Measurements from ENCODE around the gene MYO5A. TPM values are rescaled to one million over a fixed set of nuclear protein-coding genes. Genes with fewer than 3 reads are reported as not detected.
"Not testable (repeated sequence)": the region's sequence is repeated elsewhere in the genome, so short reads cannot be mapped to it uniquely, and the experiment has no call there.

Gene MYO5A
- 61.1 TPM for total RNA-seq (2021; ENCODE audit: unreplicated experiment)
- 22.3 TPM for polyA plus RNA-seq (2012; ENCODE audit: insufficient read length)
- Bru-seq, nascent RNA, result percentile 76 among the genes with signal in this experiment
- BruChase-seq, experiment 1, labeled RNA remaining after a 2-hour chase, result percentile 71 among the genes with signal in this experiment
- BruChase-seq, experiment 2, labeled RNA remaining after a 6-hour chase, result percentile 79 among the genes with signal in this experiment
- long read RNA-seq, partial matches to known transcripts, result 34 of 66 reads
- long read RNA-seq, other reads (novel, unspliced or antisense), result 32 of 66 reads

DNA sequence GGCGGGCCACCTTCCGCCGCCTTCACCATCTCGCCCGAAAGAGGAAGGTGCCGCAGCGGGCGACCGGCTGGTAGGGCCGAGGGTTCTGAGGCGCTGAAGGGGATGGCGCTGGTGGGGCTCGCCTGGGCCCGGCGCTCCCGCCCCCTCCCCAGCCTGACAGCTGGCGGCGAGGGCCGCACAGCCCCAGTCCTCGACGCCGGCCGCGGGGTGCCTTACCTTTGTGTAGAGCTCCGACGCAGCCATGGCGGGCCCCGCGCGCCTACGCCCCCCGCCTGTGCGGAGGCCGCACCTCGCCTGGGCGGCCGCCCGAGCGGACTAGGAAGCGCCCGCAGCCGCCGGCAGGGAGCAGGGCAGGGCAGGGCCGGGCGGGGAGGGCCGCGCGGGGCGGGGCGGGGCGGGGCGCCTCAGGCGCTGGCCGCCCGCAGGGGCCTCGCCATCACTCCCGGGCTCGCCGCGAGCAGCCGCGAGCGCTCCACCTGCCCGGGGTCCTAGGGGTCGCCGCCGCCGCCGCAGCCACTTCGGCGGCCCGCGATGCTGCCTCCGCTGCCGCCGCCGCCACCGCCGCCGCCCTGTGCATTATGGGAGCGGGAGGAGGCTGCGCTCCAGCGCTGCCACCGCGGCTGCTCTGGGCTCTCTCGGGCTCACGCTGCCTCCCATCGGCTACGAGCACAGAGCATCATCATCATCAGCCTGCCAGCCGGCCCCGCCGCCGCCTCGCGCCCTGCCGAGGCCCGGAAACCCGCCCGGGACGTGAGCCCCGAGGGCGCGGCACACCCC, at the start of gene MYO5A:
Gene MYO5A, minus strand, starts transcription at position 317 of the 777 bp plus-strand sequence. Its CDS starts 74 bp downstream, at position 243.
- Histone ChIP-seq H3K27me3 (ENCODE audit: control insufficient read depth, insufficient read depth, low read length) (no peaks in the 10 kb centered on the region), H3K4me3 (ENCODE audit: low read depth in 2 of 2, low read length in 2 of 2) (peak within 1 kb of the TSS; percentile 77 to 79), H3K36me3 (ENCODE audit: control insufficient read depth, insufficient read depth, low read length) (no peaks in the 10 kb centered on the region), H3K4me1 (ENCODE audit: control insufficient read depth, insufficient read depth, low read length) (peaks cover 11% of the 10 kb centered on the region), H3K27ac (ENCODE audit: low read length) (peak within 1 kb of the TSS; percentile 82), H3K9me3 (ENCODE audit: control insufficient read depth, insufficient read depth, low read depth, low read length) (no peaks in the 10 kb centered on the region)
- in situ Hi-C loops (cut with HindIII; ENCODE audit: low pct_unique_long_range_greater_than_20kb, low sequenced_read_pairs) (no loop called here), intact Hi-C loops (cut with micrococcal nuclease; ENCODE audit: unreplicated experiment) (loop anchor here (10.0 kb wide), 2 partner anchors 194 to 274 kb away; no protein-coding TSS in a partner anchor)
- BruUV-seq (replicated peaks), result no TSS peak
- CTCF ChIA-PET, result interaction anchor here (0.7 kb wide), 1 partner anchor 34 kb away, joined by 3 read pairs; no protein-coding TSS in a partner anchor
- DNase-seq (ENCODE audit: low read depth, low spot score) (no peak), ATAC-seq (peak; percentile 96)
- POLR2A ChIA-PET, result no interaction called here
- TF ChIP-seq, protein P1, sequence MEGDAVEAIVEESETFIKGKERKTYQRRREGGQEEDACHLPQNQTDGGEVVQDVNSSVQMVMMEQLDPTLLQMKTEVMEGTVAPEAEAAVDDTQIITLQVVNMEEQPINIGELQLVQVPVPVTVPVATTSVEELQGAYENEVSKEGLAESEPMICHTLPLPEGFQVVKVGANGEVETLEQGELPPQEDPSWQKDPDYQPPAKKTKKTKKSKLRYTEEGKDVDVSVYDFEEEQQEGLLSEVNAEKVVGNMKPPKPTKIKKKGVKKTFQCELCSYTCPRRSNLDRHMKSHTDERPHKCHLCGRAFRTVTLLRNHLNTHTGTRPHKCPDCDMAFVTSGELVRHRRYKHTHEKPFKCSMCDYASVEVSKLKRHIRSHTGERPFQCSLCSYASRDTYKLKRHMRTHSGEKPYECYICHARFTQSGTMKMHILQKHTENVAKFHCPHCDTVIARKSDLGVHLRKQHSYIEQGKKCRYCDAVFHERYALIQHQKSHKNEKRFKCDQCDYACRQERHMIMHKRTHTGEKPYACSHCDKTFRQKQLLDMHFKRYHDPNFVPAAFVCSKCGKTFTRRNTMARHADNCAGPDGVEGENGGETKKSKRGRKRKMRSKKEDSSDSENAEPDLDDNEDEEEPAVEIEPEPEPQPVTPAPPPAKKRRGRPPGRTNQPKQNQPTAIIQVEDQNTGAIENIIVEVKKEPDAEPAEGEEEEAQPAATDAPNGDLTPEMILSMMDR (IDR thresholded peaks at IDR 0.05), result peak; percentile 64
- TF ChIP-seq, protein P2, sequence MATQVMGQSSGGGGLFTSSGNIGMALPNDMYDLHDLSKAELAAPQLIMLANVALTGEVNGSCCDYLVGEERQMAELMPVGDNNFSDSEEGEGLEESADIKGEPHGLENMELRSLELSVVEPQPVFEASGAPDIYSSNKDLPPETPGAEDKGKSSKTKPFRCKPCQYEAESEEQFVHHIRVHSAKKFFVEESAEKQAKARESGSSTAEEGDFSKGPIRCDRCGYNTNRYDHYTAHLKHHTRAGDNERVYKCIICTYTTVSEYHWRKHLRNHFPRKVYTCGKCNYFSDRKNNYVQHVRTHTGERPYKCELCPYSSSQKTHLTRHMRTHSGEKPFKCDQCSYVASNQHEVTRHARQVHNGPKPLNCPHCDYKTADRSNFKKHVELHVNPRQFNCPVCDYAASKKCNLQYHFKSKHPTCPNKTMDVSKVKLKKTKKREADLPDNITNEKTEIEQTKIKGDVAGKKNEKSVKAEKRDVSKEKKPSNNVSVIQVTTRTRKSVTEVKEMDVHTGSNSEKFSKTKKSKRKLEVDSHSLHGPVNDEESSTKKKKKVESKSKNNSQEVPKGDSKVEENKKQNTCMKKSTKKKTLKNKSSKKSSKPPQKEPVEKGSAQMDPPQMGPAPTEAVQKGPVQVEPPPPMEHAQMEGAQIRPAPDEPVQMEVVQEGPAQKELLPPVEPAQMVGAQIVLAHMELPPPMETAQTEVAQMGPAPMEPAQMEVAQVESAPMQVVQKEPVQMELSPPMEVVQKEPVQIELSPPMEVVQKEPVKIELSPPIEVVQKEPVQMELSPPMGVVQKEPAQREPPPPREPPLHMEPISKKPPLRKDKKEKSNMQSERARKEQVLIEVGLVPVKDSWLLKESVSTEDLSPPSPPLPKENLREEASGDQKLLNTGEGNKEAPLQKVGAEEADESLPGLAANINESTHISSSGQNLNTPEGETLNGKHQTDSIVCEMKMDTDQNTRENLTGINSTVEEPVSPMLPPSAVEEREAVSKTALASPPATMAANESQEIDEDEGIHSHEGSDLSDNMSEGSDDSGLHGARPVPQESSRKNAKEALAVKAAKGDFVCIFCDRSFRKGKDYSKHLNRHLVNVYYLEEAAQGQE (IDR thresholded peaks at IDR 0.05; ENCODE audit: insufficient read depth in 1 of 2, low read depth in 2 of 2, low read length in 1 of 2), result no peak
- no peak for TF ChIP-seq TCF7L2 (IDR thresholded peaks at IDR 0.05; ENCODE audit: low read depth, low read length)
- TF ChIP-seq SIN3A (IDR thresholded peaks at IDR 0.05; ENCODE audit: borderline replicate concordance, insufficient read depth, low read depth, low read length), result no peak; the same call in 1 of the 2 replicates
- TF ChIP-seq POLR2AphosphoS5 (IDR thresholded peaks at IDR 0.05; ENCODE audit: low read depth, low read length), result peak; percentile 40

DNA sequence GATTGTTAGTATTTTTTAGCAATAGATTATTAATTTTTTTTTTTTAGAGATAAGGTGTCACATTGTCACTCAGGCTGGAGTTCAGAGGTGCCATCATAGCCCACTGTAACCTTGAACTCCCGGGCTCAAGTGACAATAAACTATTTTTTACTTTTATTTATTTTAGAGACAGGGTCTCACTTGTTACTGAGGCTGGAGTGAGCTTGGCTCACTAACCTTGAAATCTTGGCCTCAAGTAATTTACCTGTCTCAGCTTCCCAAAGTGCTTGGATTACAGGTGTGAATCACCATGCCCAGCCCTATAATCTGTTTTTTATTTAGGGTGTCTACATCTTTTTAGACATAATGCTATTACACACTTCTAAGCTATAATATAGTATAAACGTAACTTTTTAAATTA, 48.0 kb upstream of the MYO5A start:
- Histone ChIP-seq H3K36me3 (ENCODE audit: control insufficient read depth, insufficient read depth, low read length) (no peaks in the 10 kb centered on the region), H3K4me3 (ENCODE audit: low read depth in 2 of 2, low read length in 2 of 2) (no peak overlapping the region), H3K9me3 (ENCODE audit: control insufficient read depth, insufficient read depth, low read depth, low read length) (no peaks in the 10 kb centered on the region), H3K4me1 (ENCODE audit: control insufficient read depth, insufficient read depth, low read length) (no peaks in the 10 kb centered on the region), H3K27me3 (ENCODE audit: control insufficient read depth, insufficient read depth, low read length) (no peaks in the 10 kb centered on the region), H3K27ac (ENCODE audit: low read length) (no peak overlapping the region)
- DNase-seq (ENCODE audit: low read depth, low spot score) (no peak), ATAC-seq (no peak)
- intact Hi-C loops (cut with micrococcal nuclease; ENCODE audit: unreplicated experiment) (no loop called here), in situ Hi-C loops (cut with HindIII; ENCODE audit: low pct_unique_long_range_greater_than_20kb, low sequenced_read_pairs) (no loop called here)
- BruUV-seq (replicated peaks), result no TSS peak
- ChIA-PET CTCF (no interaction called here), POLR2A (no interaction called here)
- TF ChIP-seq POLR2AphosphoS5 (IDR thresholded peaks at IDR 0.05; ENCODE audit: low read depth, low read length), result no peak
- TF ChIP-seq SIN3A (IDR thresholded peaks at IDR 0.05; ENCODE audit: borderline replicate concordance, insufficient read depth, low read depth, low read length), result no peak

DNA sequence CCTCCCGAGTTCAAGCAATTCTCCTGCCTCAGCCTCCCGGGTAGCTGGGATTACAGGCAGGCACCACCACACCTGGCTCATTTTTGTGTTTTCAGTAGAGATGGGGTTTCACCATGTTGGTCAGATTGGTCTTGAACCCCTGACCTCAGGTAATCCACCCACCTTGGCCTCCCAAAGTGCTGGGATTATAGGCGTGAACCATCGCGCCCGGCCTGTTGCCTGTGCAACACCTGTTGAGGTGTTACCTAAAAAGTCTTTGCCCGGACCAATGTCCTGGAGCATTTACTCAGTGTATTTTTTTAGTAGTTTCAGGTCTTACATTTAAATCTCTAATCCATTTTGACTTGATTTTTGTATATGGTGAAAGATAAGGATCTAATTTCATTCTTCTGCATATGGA, 46.9 kb upstream of the MYO5A start:
- DNase-seq (ENCODE audit: low read depth, low spot score); POLR2A ChIA-PET; in situ Hi-C loops (cut with HindIII; ENCODE audit: low pct_unique_long_range_greater_than_20kb, low sequenced_read_pairs); H3K9me3 ChIP-seq (ENCODE audit: control insufficient read depth, insufficient read depth, low read depth, low read length); BruUV-seq (replicated peaks); ATAC-seq; H3K4me1 ChIP-seq (ENCODE audit: control insufficient read depth, insufficient read depth, low read length); H3K27ac ChIP-seq (ENCODE audit: low read length); H3K27me3 ChIP-seq (ENCODE audit: control insufficient read depth, insufficient read depth, low read length); H3K4me3 ChIP-seq (ENCODE audit: low read depth in 2 of 2, low read length in 2 of 2); H3K36me3 ChIP-seq (ENCODE audit: control insufficient read depth, insufficient read depth, low read length); CTCF ChIA-PET; intact Hi-C loops (cut with micrococcal nuclease; ENCODE audit: unreplicated experiment): not testable (repeated sequence)
